ENCODE measurements around the gene CDKN1A. TPM values are rescaled to one million over a fixed set of nuclear protein-coding genes. Genes with fewer than 3 reads are reported as not detected.

The CDKN1A gene
- total and polyA plus RNA-seq, 10 of the 15 experiments (the other 5 are each of a cell fraction or from before 2014, with no cell fraction given): 25.2 to 637 (median 216) TPM

- no peaks in the 10 kb centered on the region for H3K27me3 ChIP-seq (replicated peaks in 1 of 2; ENCODE audit: control insufficient read depth in 2 of 2, insufficient read depth in 2 of 2, low read length in 1 of 2)
- no peak overlapping the region for H3K9ac ChIP-seq (ENCODE audit: control insufficient read depth, insufficient read depth, low read length)
- H3K9me3 ChIP-seq (replicated peaks; ENCODE audit: control insufficient read depth, insufficient read depth, low read length): no peaks in the 10 kb centered on the region
- intact Hi-C loops (cut with micrococcal nuclease; ENCODE audit: unreplicated experiment): no loop called here
- ChIA-PET SMC1A (ENCODE audit: uncharacterized antibody, unreplicated experiment) (no interaction called here), POLR2A (interaction anchor here (0.5 to 1.6 kb wide), 4 partner anchors 26 to 36 kb away, joined by 3 to 6 read pairs (median 4); no protein-coding TSS in a partner anchor), RAD21 (ENCODE audit: unreplicated experiment) (interaction anchor here (3.1 to 3.6 kb wide), 2 partner anchors 36 to 37 kb away, joined by 11 to 14 read pairs; no protein-coding TSS in a partner anchor), CTCF (interaction anchor here (1.6 to 3.5 kb wide), 2 partner anchors 11 to 42 kb away, joined by 5 to 14 read pairs; no protein-coding TSS in a partner anchor)
- H3K4me1 ChIP-seq (ENCODE audit: control insufficient read depth, insufficient read depth, low read length): peaks cover 14% of the 10 kb centered on the region
- no peak overlapping the region for H3K4me3 ChIP-seq
- no peak for FAIRE-seq
- H4K20me1 ChIP-seq (ENCODE audit: control insufficient read depth, insufficient read depth): no peaks in the 10 kb centered on the region
- no peak for ATAC-seq
- no peaks in the 10 kb centered on the region for H3K36me3 ChIP-seq (ENCODE audit: control insufficient read depth in 2 of 2, insufficient read depth in 2 of 2, low read length in 1 of 2)
- no TSS peak for BruUV-seq (replicated peaks)
- H2AFZ ChIP-seq (ENCODE audit: control insufficient read depth, low read depth, low read length): no peak overlapping the region
- WGBS (ENCODE audit: insufficient coverage, insufficient replicate concordance, low lambda C conversion rate, missing lambda C conversion rate): 51% methylated on average over 12 of the region's 12 CpGs
- H3K4me2 ChIP-seq (ENCODE audit: control insufficient read depth, insufficient read depth): no peak overlapping the region
- H3K27ac ChIP-seq (ENCODE audit: control insufficient read depth, insufficient read depth): no peak overlapping the region
- H3K79me2 ChIP-seq (ENCODE audit: control insufficient read depth, insufficient read depth, low read length): no peaks in the 10 kb centered on the region
- in situ Hi-C loops (cut with MboI): no loop called here
- DNase-seq (ENCODE audit: low read depth, low spot score): no peak
- no peak for TF ChIP-seq ZNF592 (IDR thresholded peaks at IDR 0.05)
- TF ChIP-seq ZNF207 (IDR thresholded peaks at IDR 0.05; ENCODE audit: borderline replicate concordance): no peak
- TF ChIP-seq PKNOX1 (IDR thresholded peaks at IDR 0.05): no peak
- TF ChIP-seq YBX1 (IDR thresholded peaks at IDR 0.05): no peak
- TF ChIP-seq ZBTB4 (CRISPR knock-in tag; IDR thresholded peaks at IDR 0.05): no peak
- no peak for TF ChIP-seq GABPA (IDR thresholded peaks at IDR 0.05; ENCODE audit: low read depth)
- no peak for TF ChIP-seq SREBF2 (IDR thresholded peaks at IDR 0.05; ENCODE audit: low read length)
- no peak for TF ChIP-seq ATF3 (IDR thresholded peaks at IDR 0.05; ENCODE audit: borderline replicate concordance, extremely low read depth, low read depth, low read length)
- TF ChIP-seq ZZZ3 (IDR thresholded peaks at IDR 0.05; ENCODE audit: control insufficient read depth, insufficient read length, low read depth): no peak
- no peak for TF ChIP-seq MYB (IDR thresholded peaks at IDR 0.05; ENCODE audit: borderline replicate concordance, low read depth, low read length)
- TF ChIP-seq RELB (IDR thresholded peaks at IDR 0.05; ENCODE audit: low read depth): no peak
- no peak for TF ChIP-seq SMC3 (IDR thresholded peaks at IDR 0.05; ENCODE audit: borderline replicate concordance, low read length)
Observed at GRCh38 chr6:36717871-36718540, 39.5 kb downstream of the CDKN1A start.
